Astrocyte of the cerebellum (primary cell): Measurements from ENCODE around the gene DSCAM.
"Not testable (repeated sequence)": the region's sequence is repeated elsewhere in the genome, so short reads cannot be mapped to it uniquely, and the experiment has no call there.

ENCODE experiments used
- DNase-seq: peaks from one replicate; pipeline ENCODE4 v3.0.0-alpha.2; 2011; ENCODE audit warnings: low read depth
- H3K4me3 ChIP-seq: 2 replicates; pipeline ENCODE4 v1.5.1; 2011; ENCODE audit warnings: mild to moderate bottlenecking, low read depth, low read length, moderate library complexity
- in situ Hi-C: cut with HindIII; loops from 2 replicates; pipeline ENCODE4 v1.10.0; 2017; ENCODE audit warnings: low sequenced_read_pairs
- TF ChIP-seq, protein P1 (sequence below): IDR thresholded peaks from 2 replicates; pipeline ENCODE4 v1.5.1; 2012; ENCODE audit warnings: low read length, low read depth, moderate library complexity, mild to moderate bottlenecking; ENCODE audit errors: missing control alignments

DSCAM gene

GRCh38 chr21:40334159-40334558 lies 512.8 kb downstream of the DSCAM start:
- in situ Hi-C loops: no loop called here
- H3K4me3 ChIP-seq: no peak overlapping the region
- TF ChIP-seq, protein P1, sequence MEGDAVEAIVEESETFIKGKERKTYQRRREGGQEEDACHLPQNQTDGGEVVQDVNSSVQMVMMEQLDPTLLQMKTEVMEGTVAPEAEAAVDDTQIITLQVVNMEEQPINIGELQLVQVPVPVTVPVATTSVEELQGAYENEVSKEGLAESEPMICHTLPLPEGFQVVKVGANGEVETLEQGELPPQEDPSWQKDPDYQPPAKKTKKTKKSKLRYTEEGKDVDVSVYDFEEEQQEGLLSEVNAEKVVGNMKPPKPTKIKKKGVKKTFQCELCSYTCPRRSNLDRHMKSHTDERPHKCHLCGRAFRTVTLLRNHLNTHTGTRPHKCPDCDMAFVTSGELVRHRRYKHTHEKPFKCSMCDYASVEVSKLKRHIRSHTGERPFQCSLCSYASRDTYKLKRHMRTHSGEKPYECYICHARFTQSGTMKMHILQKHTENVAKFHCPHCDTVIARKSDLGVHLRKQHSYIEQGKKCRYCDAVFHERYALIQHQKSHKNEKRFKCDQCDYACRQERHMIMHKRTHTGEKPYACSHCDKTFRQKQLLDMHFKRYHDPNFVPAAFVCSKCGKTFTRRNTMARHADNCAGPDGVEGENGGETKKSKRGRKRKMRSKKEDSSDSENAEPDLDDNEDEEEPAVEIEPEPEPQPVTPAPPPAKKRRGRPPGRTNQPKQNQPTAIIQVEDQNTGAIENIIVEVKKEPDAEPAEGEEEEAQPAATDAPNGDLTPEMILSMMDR: no peak
- DNase-seq: no peak

- in situ Hi-C loops: no loop called here
- TF ChIP-seq, protein P1: no peak
- DNase-seq: no peak
- no peak overlapping the region for H3K4me3 ChIP-seq
Measured at GRCh38 chr21:40333731-40334130, 513.2 kb downstream of the DSCAM start.

DNA sequence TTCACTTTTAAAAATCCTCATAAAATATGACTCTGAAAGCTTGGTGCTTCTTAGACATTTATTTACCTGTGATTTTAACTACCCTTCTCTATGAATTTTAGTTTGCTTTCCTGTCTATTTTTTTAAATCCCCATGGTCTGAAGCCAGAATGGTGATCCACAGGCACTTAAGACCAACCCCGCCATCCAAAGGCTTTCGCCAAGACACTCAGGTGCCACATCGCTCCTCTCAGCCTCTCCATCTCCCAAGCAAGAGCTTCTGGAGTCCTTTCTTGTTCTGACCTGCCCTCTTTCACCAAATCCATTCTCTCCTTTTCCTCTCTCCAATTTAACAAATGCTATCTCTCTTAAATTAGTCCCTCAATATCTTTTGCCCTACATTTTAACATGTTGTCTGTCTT lies 515.2 kb downstream of the DSCAM start:
- H3K4me3 ChIP-seq: no peak overlapping the region
- TF ChIP-seq, protein P1: no peak
- DNase-seq: no peak
- in situ Hi-C loops: no loop called here

DNA sequence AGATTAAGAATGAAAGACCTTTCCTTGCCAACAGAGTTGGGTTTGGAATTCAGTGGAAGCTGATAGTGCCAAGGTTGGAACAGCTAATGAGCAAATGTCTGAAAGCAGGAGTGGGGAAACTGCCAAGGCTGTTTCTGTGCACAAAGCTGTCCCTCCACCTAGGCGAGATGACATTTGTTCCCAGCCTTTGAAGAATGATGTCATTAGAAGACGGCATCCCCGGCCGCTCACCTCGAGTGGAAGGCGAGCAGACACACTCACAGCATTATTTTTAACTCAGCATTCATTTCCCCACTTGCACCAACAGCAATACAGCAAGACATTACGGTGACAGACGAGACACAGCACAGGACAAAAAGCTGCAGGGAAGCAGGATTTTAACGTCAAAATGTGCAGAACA lies 515.8 kb downstream of the DSCAM start:
- TF ChIP-seq, protein P1: no peak
- in situ Hi-C loops: no loop called here
- no peak for DNase-seq
- no peak overlapping the region for H3K4me3 ChIP-seq

- DNase-seq: no peak
- no peak overlapping the region for H3K4me3 ChIP-seq
- TF ChIP-seq, protein P1: no peak
- in situ Hi-C loops: no loop called here
Measured at GRCh38 chr21:40324389-40324788, 522.6 kb downstream of the DSCAM start.

- H3K4me3 ChIP-seq, in situ Hi-C loops, DNase-seq: not testable (repeated sequence)
Measured at GRCh38 chr21:40320718-40321117, 526.2 kb downstream of the DSCAM start.

DNA sequence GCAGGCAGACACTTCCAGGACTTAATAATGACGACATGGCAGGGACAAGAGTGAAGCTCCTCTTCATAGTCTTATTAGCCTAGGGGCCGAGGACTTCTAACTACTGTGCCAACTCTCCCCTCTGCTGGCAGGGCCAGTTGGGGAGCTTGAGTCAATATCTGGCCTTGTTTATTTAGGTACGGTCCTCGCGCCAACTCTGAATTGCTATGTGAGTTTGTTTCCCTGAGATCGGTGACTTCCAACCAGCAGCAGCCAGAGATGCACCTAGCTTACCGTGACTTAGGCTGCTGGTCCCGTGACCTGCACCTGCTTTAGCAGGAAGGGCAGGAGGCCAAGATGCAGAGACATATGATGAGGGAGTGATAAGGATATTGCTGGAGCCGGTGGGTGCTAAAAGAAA lies 528.6 kb downstream of the DSCAM start:
- in situ Hi-C loops: no loop called here
- no peak overlapping the region for H3K4me3 ChIP-seq
- TF ChIP-seq, protein P1: no peak
- DNase-seq: no peak
